K562 (cell line): ENCODE results near the gene KNCN. TPM values are rescaled to one million over a fixed set of nuclear protein-coding genes. Genes with fewer than 3 reads are reported as not detected.
A peak's percentile ranks its signal among the peaks of the same experiment; 100 is the strongest.

ENCODE experiments used
- ATF7 ChIP-seq: fragments of 450-650 bp; IDR thresholded peaks from 2 replicates; pipeline ENCODE4 v1.7.1; 2014; ENCODE audit warnings: mild to moderate bottlenecking, moderate library complexity
- BCOR ChIP-seq: fragments of 450-650 bp; IDR thresholded peaks from 2 replicates; pipeline ENCODE4 v1.6.1; 2016
- CCNT2 ChIP-seq: IDR thresholded peaks from 2 replicates; pipeline ENCODE4 v1.6.1; 2011; ENCODE audit warnings: borderline replicate concordance, low read depth, mild to moderate bottlenecking, moderate library complexity, mixed read lengths, low read length; ENCODE audit not compliant: insufficient read length; ENCODE audit errors: extremely low read depth
- CHAMP1 ChIP-seq: fragments of 450-650 bp; IDR thresholded peaks from 2 replicates; pipeline ENCODE4 v1.6.1; 2016; ENCODE audit warnings: mild to moderate bottlenecking
- CHD4 ChIP-seq: fragments of 200-600 bp; sonication (generic); IDR thresholded peaks from 3 replicates; pipeline ENCODE4 v1.6.1; 2012; ENCODE audit warnings: low read depth, mild to moderate bottlenecking, mixed read lengths, low read length, inconsistent platforms; ENCODE audit not compliant: insufficient read depth, insufficient replicate concordance, poor library complexity, severe bottlenecking
- GABPB1 ChIP-seq: sonication (generic); formaldehyde crosslinking; IDR thresholded peaks from 2 replicates; pipeline ENCODE4 v1.8.0; 2022; ENCODE audit warnings: mild to moderate bottlenecking, missing genetic modification reagents
- GTF2E2 ChIP-seq: fragments of 200-800 bp; sonication (Bioruptor generic); IDR thresholded peaks from 2 replicates; pipeline ENCODE4 v1.6.1; 2016; ENCODE audit warnings: missing genetic modification characterization, missing compliant biosample characterization
- HDAC2 ChIP-seq: fragments of 450-650 bp; IDR thresholded peaks from 2 replicates; pipeline ENCODE4 v1.6.1; 2016; ENCODE audit warnings: mild to moderate bottlenecking
- HIVEP1 ChIP-seq: fragments of 250-450 bp; sonication (Bioruptor Pico); IDR thresholded peaks from 2 replicates; pipeline ENCODE4 v1.4.0; 2020; ENCODE audit warnings: mild to moderate bottlenecking
- JUN ChIP-seq, 2 experiments: sonication (generic) in 1 of 2; formaldehyde crosslinking in 1 of 2; IDR thresholded peaks; 2 replicates each; pipeline versions ENCODE4 v1.6.1 to v1.8.0; 2012 to 2022; ENCODE audit warnings: borderline replicate concordance in 2 of 2, mild to moderate bottlenecking in 2 of 2, improper control_type of control experiment in 1 of 2, low read depth in 1 of 2, low read length in 1 of 2, missing genetic modification reagents in 1 of 2
- LARP7 ChIP-seq: fragments of 450-650 bp; IDR thresholded peaks from 2 replicates; pipeline ENCODE4 v1.6.1; 2016
- NELFE ChIP-seq: IDR thresholded peaks from 2 replicates; pipeline ENCODE4 v1.6.1; 2011; ENCODE audit warnings: mild to moderate bottlenecking; ENCODE audit not compliant: insufficient read depth, insufficient read length
- NFATC3 ChIP-seq: fragments of 450-650 bp; IDR thresholded peaks from 2 replicates; pipeline ENCODE4 v1.6.1; 2017; ENCODE audit warnings: mild to moderate bottlenecking
- NR0B1 ChIP-seq: fragments of 450-650 bp; IDR thresholded peaks from one replicate; pipeline ENCODE4 v1.6.1; 2018; ENCODE audit warnings: mild to moderate bottlenecking, moderate library complexity; ENCODE audit not compliant: partially characterized antibody
- NR2F6 ChIP-seq: fragments of 450-650 bp; formaldehyde crosslinking; IDR thresholded peaks from 2 replicates; pipeline ENCODE4 v1.4.0; 2020; ENCODE audit warnings: mild to moderate bottlenecking
- RB1 ChIP-seq: fragments of 450-650 bp; IDR thresholded peaks from 2 replicates; pipeline ENCODE4 v1.6.1; 2017; ENCODE audit warnings: low read depth, mild to moderate bottlenecking
- SMARCA5 ChIP-seq: fragments of 450-650 bp; IDR thresholded peaks from 2 replicates; pipeline ENCODE4 v1.6.1; 2016
- SMARCC2 ChIP-seq: fragments of 450-650 bp; IDR thresholded peaks from 2 replicates; pipeline ENCODE4 v1.6.1; 2017; ENCODE audit warnings: antibody characterized with exemption, moderate library complexity, mild to moderate bottlenecking, low read depth
- SP1 ChIP-seq: sonication (generic); formaldehyde crosslinking; IDR thresholded peaks from 2 replicates; pipeline ENCODE4 v1.8.1; 2022; ENCODE audit warnings: mild to moderate bottlenecking, missing genetic modification reagents
- ZBTB12 ChIP-seq: fragments of 250-450 bp; sonication (Bioruptor Pico); IDR thresholded peaks from 2 replicates; pipeline ENCODE4 v1.4.0; 2020
- ZKSCAN8 ChIP-seq: fragments of 200-800 bp; sonication (Bioruptor generic); IDR thresholded peaks from 2 replicates; pipeline ENCODE4 v1.6.1; 2016; ENCODE audit warnings: missing genetic modification characterization, missing compliant biosample characterization
- ZNF12 ChIP-seq: sonication (generic); formaldehyde crosslinking; IDR thresholded peaks from 2 replicates; pipeline ENCODE4 v1.4.0; 2020; ENCODE audit warnings: mild to moderate bottlenecking, missing genetic modification reagents
- ZNF121 ChIP-seq: sonication (generic); formaldehyde crosslinking; conservative IDR thresholded peaks from 2 replicates; pipeline ENCODE4 v1.8.0; 2022; ENCODE audit warnings: missing genetic modification reagents
- ZNF133 ChIP-seq: fragments of 250-450 bp; sonication (Bioruptor Pico); IDR thresholded peaks from 2 replicates; pipeline ENCODE4 v1.4.0; 2020; ENCODE audit warnings: mild to moderate bottlenecking
- ZNF184 ChIP-seq: sonication (generic); formaldehyde crosslinking; IDR thresholded peaks from 2 replicates; pipeline ENCODE4 v1.5.0; 2020; ENCODE audit warnings: missing genetic modification reagents
- ZNF3 ChIP-seq: fragments of 250-450 bp; sonication (Bioruptor Pico); IDR thresholded peaks from 2 replicates; pipeline ENCODE4 v1.5.0; 2021; ENCODE audit warnings: mild to moderate bottlenecking, moderate library complexity
- ZNF408 ChIP-seq: fragments of 250-450 bp; sonication (Bioruptor Pico); IDR thresholded peaks from 2 replicates; pipeline ENCODE4 v1.4.0; 2020; ENCODE audit warnings: low read depth, mild to moderate bottlenecking, moderate library complexity
- ZNF431 ChIP-seq: sonication (generic); formaldehyde crosslinking; IDR thresholded peaks from 2 replicates; pipeline ENCODE4 v1.8.0; 2022; ENCODE audit warnings: mild to moderate bottlenecking, missing genetic modification reagents
- ZSCAN29 ChIP-seq: fragments of 450-650 bp; IDR thresholded peaks from 2 replicates; pipeline ENCODE4 v1.6.1; 2017
- polyA plus RNA-seq, 8 experiments: library from polyadenylated mRNA; depleted of rRNA in 4 of 8; stranded (reverse) in 5 of 8; unstranded in 3 of 8; fragments of >200 nt; fragmentation: Nextera tagmentation in 2 of 8; fragmentation: Illumina TruSeq in 1 of 8; extraction: Ambion mirVana in 2 of 8; extraction: Trizol in 1 of 8; gene quantifications; 2 replicates each; pipeline versions ENCODE4 v1.2.1 to v1.2.3, GENCODE V29; 2011 to 2014; ENCODE audit warnings: inconsistent platforms in 1 of 8, missing spikeins in 1 of 8
- total RNA-seq, 7 experiments: library from RNA; depleted of rRNA in 6 of 7; stranded (reverse); fragments of >200 nt in 6 of 7; fragmentation: Illumina TruSeq in 2 of 7; extraction: Trizol in 2 of 7; gene quantifications; 2 replicates each; pipeline versions ENCODE4 v1.2.1 to v1.2.3, GENCODE V29; 2011 to 2021; ENCODE audit warnings: low replicate concordance in 1 of 7

KNCN gene
- total and polyA plus RNA-seq, 9 of the 15 experiments (the other 6 are each of a cell fraction or from before 2014, with no cell fraction given), result not detected

- TF ChIP-seq ZBTB12 (CRISPR knock-in tag), result no peak
- no peak for TF ChIP-seq ZNF12 (CRISPR knock-in tag)
- TF ChIP-seq BCOR, result no peak
- no peak for TF ChIP-seq ZSCAN29
- TF ChIP-seq JUN (IDR thresholded peaks at IDR 0.05; ENCODE audit: borderline replicate concordance, low read depth, low read length), result peak; percentile 96
- no peak for TF ChIP-seq JUN (CRISPR knock-in tag; IDR thresholded peaks at IDR 0.05; ENCODE audit: borderline replicate concordance)
- TF ChIP-seq NR0B1, result no peak
- no peak for TF ChIP-seq ZNF184 (CRISPR knock-in tag)
- TF ChIP-seq SMARCA5, result no peak
- TF ChIP-seq NFATC3, result no peak
- TF ChIP-seq LARP7, result no peak
- TF ChIP-seq RB1, result 0 out of 2 replicates have a peak, but pooled peaks have one; percentile 19
- TF ChIP-seq CHAMP1, result no peak
- TF ChIP-seq CHD4, result no peak
- no peak for TF ChIP-seq NELFE
- no peak for TF ChIP-seq ZNF431
- no peak for TF ChIP-seq ZNF408 (CRISPR knock-in tag)
- TF ChIP-seq SMARCC2, result peak; percentile 77; the same call in 1 of the 2 replicates
- TF ChIP-seq GTF2E2 (tag), result no peak
- TF ChIP-seq ZKSCAN8 (CRISPR knock-in tag), result no peak
- TF ChIP-seq CCNT2, result no peak
- no peak for TF ChIP-seq GABPB1 (CRISPR knock-in tag)
- no peak for TF ChIP-seq HDAC2
- TF ChIP-seq ZNF121 (CRISPR knock-in tag), result no peak
- no peak for TF ChIP-seq ATF7
- no peak for TF ChIP-seq HIVEP1 (CRISPR knock-in tag)
- no peak for TF ChIP-seq ZNF3 (CRISPR knock-in tag)
- no peak for TF ChIP-seq ZNF133 (CRISPR knock-in tag)
- no peak for TF ChIP-seq NR2F6 (CRISPR knock-in tag)
- TF ChIP-seq SP1 (CRISPR knock-in tag), result no peak
These were observed 42.7 kb downstream of the KNCN start (continued) for GRCh38 chr1:46508757-46509156.
